SJCRH30 (cell line): ENCODE measurements around the gene LENEP. TPM values are rescaled to one million over a fixed set of nuclear protein-coding genes. Genes with fewer than 3 reads are reported as not detected.
A peak's percentile ranks its signal among the peaks of the same experiment; 100 is the strongest.

ENCODE experiments used
- DNase-seq, 2 experiments: peaks; one replicate each; pipeline ENCODE4 v3.0.0-alpha.2; 2015 to 2020
- H3K27ac ChIP-seq: fragments of 250-450 bp; sonication (Bioruptor Pico); 2 replicates; pipeline ENCODE4 v1.5.1; 2020; ENCODE audit warnings: mild to moderate bottlenecking, moderate library complexity
- H3K27me3 ChIP-seq: fragments of 250-450 bp; sonication (Bioruptor Pico); 2 replicates; pipeline ENCODE4 v1.5.1; 2020; ENCODE audit warnings: mild to moderate bottlenecking, moderate library complexity
- H3K36me3 ChIP-seq: fragments of 250-450 bp; sonication (Bioruptor Pico); 2 replicates; pipeline ENCODE4 v1.5.1; 2020; ENCODE audit warnings: mild to moderate bottlenecking, moderate library complexity
- H3K4me1 ChIP-seq: fragments of 250-450 bp; sonication (Bioruptor Pico); 2 replicates; pipeline ENCODE4 v1.5.1; 2020; ENCODE audit warnings: mild to moderate bottlenecking, moderate library complexity
- H3K4me3 ChIP-seq: fragments of 250-450 bp; sonication (Bioruptor Pico); 2 replicates; pipeline ENCODE4 v1.5.1; 2020; ENCODE audit warnings: mild to moderate bottlenecking, moderate library complexity
- H3K9me3 ChIP-seq: fragments of 250-450 bp; sonication (Bioruptor Pico); replicated peaks from 2 replicates; pipeline ENCODE4 v1.5.1; 2020; ENCODE audit warnings: mild to moderate bottlenecking, moderate library complexity
- total RNA-seq: library from RNA; depleted of rRNA; stranded (reverse); fragments of >200 nt; shearing (Covaris generic); gene quantifications from 2 replicates; pipeline ENCODE4 v1.2.3, GENCODE V29; 2014

LENEP gene
- total RNA-seq, 1 experiment from 2014 or later = not detected

DNA sequence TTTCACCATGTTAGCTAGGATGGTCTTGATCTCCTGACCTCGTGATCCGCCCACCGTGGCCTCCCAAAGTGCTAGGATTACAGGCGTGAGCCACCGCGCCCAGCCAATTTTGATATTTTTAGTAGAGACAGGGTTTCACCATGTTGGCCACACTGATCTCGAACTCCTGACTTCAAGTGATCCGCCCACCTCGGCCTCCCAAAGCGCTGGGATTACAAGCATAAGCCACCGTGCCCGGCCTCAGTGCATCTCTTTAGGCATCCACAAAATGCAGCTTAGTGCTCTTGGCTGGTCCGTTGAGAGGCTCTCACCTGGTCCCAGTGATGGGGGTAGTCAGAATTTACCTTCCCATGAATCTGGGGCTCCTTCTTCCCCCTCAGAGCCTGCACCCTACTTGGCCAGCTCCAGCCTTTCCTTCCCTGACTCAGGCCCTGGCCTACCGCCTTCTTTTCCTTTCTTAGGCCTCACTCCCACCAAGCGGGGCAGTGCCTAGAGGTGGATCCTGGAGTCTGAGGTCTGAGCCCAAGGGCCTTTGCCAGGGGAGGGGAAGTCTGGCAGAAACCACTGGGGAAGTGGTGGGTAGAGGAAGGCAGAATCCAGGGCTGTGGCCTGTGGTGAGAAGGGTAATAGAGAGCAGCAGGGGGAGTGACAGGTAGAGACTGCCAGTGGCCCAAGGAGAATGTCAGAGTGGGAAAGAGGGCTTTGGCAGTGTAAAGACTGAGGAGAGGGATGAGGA is 3.7 kb downstream of the LENEP start:
- Histone ChIP-seq H3K4me3 (no peak overlapping the region), H3K27me3 (no peaks in the 10 kb centered on the region), H3K27ac (no peak overlapping the region), H3K9me3 (no peaks in the 10 kb centered on the region), H3K4me1 (no peaks in the 10 kb centered on the region), H3K36me3 (no peaks in the 10 kb centered on the region)
- DNase-seq = no peak

DNA sequence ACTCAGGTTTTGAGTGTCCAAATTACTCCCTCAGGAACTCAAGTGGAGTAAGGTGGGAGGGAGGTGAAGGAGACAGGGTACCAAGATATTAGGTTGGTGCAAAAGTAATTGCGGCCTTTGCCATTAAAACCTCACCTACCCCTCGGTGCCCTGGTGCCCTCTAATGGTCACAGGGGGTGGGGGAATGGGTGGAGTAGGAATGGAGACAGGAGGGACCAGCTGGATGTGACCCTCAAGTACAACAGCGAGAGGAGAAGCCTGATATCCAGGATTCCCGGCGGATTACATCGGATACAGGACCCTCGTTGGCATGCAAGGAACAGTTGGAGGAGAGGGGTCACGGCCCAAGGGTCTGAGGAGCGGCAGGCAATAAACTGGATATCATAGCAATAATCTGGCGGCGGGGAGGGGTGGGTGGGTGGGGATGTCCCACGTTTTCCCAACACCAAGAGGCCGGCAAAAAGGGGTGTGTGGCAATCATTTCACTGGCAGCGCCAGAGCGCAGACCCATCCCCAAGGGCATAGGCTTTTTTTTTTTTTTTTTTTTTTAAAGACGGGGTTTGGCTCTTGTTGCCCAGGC is 4.9 kb downstream of the LENEP start:
- DNase-seq = no peak

DNA sequence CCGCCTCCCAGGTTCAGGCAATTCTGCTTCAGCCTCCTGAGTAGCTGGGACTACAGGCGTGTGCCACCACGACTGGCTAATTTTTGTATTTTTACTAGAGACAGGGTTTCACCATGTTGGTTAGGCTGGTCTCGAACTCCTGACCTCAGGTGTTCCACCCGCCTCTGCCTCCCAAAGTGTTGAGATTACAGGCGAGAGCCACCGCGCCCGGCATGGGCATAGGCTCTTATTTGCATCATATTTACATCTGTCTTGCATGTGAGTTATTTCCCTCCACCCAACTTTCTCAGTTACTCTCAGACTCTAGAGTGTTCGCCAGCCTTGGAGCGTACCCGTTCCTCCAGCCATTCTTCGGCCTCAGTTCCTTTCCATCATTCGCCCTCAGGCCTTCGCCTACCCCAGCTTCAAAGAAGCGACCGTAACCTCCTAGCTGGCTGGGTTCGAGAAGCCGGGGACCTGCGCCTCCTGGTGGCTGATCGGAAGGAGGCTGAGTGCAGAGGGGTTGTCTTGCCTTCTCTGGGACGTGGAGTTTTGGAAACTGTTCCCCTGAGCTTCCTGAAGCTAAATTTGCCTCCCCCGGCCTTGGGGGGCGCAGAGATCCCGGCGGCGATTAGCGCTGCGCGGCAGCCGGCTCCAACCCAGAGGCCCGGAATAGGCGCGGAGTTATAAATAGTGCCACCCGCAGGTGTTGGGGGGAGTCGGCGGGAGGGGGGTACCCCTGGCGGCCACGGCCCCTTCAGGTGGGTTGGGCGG is 5.6 kb downstream of the LENEP start:
- H3K36me3 ChIP-seq = no peaks in the 10 kb centered on the region
- no peaks in the 10 kb centered on the region for H3K27me3 ChIP-seq
- no peaks in the 10 kb centered on the region for H3K4me1 ChIP-seq
- H3K9me3 ChIP-seq = no peaks in the 10 kb centered on the region
- H3K27ac ChIP-seq = no peak overlapping the region
- peak; percentile 83 to 92 for DNase-seq
- H3K4me3 ChIP-seq = peak overlapping the region; percentile 65

More for the DNA sequence above, 4.9 kb downstream of the LENEP start:
- no peaks in the 10 kb centered on the region for H3K4me1 ChIP-seq
- H3K27ac ChIP-seq = no peak overlapping the region
- H3K9me3 ChIP-seq = no peaks in the 10 kb centered on the region
- H3K36me3 ChIP-seq = no peaks in the 10 kb centered on the region
- H3K4me3 ChIP-seq = no peak overlapping the region
- no peaks in the 10 kb centered on the region for H3K27me3 ChIP-seq

DNA sequence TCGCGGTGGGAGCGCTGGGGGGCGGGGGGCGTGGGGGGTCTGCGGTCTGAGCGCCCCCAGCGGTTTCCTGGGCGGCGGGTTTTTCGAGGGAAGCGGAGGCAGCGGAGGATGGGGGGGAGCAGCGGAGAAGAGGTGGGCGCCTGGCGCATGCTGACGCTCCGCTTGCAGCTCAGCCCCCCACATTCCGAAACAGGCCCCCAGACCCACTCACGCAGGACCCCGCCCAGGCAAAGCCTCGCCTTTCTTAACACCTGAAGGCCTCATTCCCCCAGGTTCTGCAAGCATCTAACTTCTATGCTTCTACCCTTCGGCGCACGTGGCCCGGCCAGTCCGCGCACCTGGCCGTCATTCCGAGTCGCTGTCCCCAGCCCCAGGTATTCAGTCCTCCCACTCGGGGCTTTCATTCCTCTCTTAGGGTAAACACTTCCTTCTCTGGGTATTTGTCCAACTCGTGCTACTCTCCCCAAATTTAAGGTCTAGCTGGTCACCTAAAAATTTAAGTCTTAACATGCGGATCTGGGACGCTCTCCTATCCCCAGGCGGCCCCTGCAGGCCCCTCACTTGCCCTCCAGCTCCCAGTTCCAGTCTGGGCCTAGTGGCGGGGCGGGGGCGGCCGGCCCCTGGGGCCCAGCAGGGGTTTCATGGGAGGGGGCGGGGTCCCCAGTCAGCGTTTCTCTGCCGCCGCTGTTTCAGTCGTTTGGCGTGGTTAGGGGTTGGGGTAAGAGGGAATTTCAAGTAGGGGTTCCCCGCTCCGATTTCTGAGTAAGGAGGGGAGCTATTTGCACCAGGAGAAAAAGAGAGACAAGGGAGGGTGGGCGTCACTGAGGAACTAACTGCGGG is 6.4 kb downstream of the LENEP start:
- H3K27me3 ChIP-seq = no peaks in the 10 kb centered on the region
- no peaks in the 10 kb centered on the region for H3K4me1 ChIP-seq
- no peaks in the 10 kb centered on the region for H3K36me3 ChIP-seq
- no peaks in the 10 kb centered on the region for H3K9me3 ChIP-seq
- peak overlapping the region; percentile 28 for H3K27ac ChIP-seq
- peak; percentile 34 to 52 for DNase-seq
- H3K4me3 ChIP-seq = peak overlapping the region; percentile 65

DNA sequence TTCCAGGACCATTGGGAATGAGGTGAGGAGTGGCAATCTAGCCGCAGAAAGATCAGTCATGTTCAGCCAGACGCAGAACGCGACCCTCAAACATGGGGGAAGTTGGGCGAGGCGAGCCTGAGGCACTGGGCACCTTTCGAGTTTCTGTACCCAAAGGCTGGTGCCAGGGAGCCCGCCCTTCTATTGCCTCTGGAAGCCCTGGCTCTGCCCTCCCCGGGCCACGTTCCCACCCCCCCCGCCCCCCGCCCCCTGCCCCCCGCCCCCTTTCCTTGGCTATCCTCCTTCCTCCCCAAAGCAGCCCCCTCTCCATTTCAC is 7.0 kb downstream of the LENEP start:
- DNase-seq = peak in 1 of 2 experiments; percentile 22
- H3K4me3 ChIP-seq = peak overlapping the region; percentile 65
- no peaks in the 10 kb centered on the region for H3K4me1 ChIP-seq
- no peaks in the 10 kb centered on the region for H3K27me3 ChIP-seq
- peak overlapping the region; percentile 28 for H3K27ac ChIP-seq
- no peaks in the 10 kb centered on the region for H3K9me3 ChIP-seq
- H3K36me3 ChIP-seq = no peaks in the 10 kb centered on the region

DNA sequence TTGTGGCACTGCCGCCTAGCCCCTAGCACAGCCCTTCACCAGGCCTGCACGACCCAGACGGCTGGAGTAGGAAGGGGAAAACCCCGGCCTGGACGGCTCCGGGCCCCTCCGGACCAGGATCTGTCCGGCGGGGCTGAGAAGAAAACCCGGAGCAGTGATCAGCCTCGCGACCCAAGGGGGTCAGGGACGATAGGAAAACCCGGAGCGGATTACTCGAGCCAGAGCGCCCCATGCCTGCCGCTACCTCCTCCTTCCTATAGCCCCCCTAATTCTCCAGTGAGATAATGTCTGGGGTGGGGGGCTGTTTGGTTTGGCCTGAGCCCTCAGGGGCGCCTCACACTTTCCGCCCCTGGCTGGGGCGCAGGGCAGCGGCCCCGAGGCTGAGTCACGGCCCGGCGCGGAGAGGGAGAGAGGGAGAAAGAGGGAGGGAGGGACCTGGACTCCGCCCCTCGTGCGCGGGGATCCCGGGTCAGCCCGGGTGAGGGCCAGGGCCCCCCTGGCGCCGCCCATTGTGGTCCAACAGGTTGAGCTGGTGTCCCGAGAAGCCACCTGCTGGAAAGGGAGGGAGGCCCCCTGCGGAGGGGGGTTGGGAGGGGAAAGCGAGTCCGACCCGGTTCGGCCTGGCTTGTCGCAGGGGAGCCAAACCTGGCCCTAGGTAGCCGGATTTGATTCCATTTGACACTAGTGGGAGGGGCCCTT is 7.5 kb downstream of the LENEP start:
- H3K4me1 ChIP-seq = no peaks in the 10 kb centered on the region

DNA sequence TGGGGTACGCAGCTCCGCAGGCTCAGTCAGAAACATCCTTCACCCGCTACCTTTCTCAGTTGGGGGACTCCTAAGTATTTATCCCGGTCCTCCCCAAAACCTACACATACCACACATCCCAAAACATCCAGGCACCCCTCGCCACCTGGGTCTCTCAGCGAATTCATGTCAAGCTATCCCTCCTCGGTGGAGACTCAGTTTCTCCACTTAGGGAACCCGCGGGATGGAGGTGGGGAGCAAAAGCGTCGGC is 8.0 kb downstream of the LENEP start:
- Histone ChIP-seq H3K27me3 (no peaks in the 10 kb centered on the region), H3K27ac (peak overlapping the region; percentile 82), H3K4me3 (peak overlapping the region; percentile 65), H3K4me1 (no peaks in the 10 kb centered on the region), H3K9me3 (no peaks in the 10 kb centered on the region), H3K36me3 (no peaks in the 10 kb centered on the region)
- no peak for DNase-seq

More for the DNA sequence above, 7.5 kb downstream of the LENEP start:
- H3K9me3 ChIP-seq = no peaks in the 10 kb centered on the region
- peak overlapping the region; percentile 82 for H3K27ac ChIP-seq
- no peaks in the 10 kb centered on the region for H3K27me3 ChIP-seq
- DNase-seq = peak; percentile 86 to 90
- H3K4me3 ChIP-seq = peak overlapping the region; percentile 65
- H3K36me3 ChIP-seq = no peaks in the 10 kb centered on the region

DNA sequence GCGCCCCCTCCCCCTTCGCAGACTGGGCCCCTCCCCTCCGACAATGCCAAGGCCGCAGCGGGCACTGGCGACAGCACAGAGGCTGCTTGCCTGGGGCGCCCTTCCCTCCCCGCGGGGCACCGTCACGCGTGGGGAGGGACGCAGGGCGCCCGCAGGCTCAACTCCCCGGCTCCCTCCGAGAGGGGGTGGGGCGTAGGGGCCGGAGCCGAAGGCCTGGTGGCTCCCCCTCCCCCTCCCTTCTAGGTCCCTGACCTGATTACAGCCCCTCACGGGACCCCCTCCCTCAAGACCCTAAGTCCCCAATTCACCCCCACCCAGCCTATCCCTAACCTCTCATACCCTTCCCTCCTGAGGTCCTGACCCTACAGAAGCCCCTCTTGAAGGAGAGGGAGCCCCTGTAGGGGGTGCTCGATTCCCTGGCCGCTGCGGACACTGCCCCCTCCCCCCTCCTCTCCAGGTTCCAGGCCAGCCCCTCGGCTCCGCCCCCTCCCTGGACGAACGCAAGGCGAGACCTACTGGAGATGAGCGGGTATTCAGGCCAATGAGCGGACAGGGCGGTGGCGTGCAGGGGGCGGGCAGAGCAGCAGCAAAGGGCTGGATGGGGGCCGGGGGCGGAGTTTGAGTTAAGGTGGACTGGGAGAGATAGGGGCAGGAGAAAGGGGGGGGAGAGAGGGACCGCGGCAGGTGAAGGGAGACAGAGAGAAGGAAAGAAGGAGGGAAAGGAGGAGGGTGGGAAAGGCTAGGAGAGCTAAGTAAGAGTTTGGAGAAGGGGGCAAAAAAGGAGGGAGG is 8.5 kb downstream of the LENEP start:
- Histone ChIP-seq H3K4me3 (peak overlapping the region; percentile 65), H3K4me1 (no peaks in the 10 kb centered on the region), H3K9me3 (no peaks in the 10 kb centered on the region), H3K36me3 (no peaks in the 10 kb centered on the region), H3K27ac (peak overlapping the region; percentile 82), H3K27me3 (no peaks in the 10 kb centered on the region)
- DNase-seq = peak; percentile 98 to 99

DNA sequence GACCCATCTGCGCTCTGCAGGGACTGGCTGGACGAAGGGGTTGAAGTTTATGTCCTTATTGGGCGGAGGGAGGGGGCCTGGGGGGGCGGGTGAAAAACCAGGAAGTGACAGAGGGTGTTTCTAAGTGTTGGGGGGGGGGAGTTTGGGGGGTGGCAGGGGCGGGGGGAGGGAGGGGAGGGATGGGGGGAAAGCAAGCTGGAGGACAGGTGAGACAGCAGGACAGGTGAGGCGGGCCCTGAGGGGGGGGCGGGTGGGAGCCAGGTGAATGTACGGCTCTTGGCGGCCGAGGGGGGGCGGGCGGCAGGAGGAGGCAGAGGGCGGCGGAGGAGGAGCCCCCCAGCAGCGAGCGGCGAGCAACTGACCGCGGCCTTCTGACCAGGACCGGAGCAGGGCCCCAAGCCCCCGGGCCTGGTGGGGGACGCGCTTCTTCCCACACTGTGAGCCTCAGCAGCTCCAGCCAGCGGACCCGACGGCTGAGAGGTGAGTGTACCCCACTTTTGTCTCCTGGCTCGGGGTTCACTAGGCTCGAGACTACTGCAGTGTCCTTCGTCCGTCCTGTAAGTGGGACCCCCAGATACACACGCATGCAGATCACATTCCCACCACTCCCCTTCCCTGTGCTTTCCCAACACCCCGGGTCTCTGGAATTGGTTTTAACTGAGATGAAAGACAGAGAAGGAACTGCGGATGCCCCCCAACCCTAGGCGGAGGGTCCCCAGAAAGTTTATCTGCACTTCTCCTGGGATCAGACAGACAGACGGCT is 9.3 kb downstream of the LENEP start, which contains the start of gene ZBTB7B:
ZBTB7B (plus strand) TSS at position 339 of the 763 bp plus-strand sequence. CDS start 11,859 bp downstream, outside the sequence.
- H3K4me1 ChIP-seq = no peaks in the 10 kb centered on the region
- peak within 1 kb of the TSS; percentile 82 for H3K27ac ChIP-seq
- no peaks in the 10 kb centered on the region for H3K9me3 ChIP-seq
- no peaks in the 10 kb centered on the region for H3K27me3 ChIP-seq
- H3K36me3 ChIP-seq = no peaks in the 10 kb centered on the region
- peak in 1 of 2 experiments; percentile 39 for DNase-seq
- peak within 1 kb of the TSS; percentile 65 for H3K4me3 ChIP-seq

DNA sequence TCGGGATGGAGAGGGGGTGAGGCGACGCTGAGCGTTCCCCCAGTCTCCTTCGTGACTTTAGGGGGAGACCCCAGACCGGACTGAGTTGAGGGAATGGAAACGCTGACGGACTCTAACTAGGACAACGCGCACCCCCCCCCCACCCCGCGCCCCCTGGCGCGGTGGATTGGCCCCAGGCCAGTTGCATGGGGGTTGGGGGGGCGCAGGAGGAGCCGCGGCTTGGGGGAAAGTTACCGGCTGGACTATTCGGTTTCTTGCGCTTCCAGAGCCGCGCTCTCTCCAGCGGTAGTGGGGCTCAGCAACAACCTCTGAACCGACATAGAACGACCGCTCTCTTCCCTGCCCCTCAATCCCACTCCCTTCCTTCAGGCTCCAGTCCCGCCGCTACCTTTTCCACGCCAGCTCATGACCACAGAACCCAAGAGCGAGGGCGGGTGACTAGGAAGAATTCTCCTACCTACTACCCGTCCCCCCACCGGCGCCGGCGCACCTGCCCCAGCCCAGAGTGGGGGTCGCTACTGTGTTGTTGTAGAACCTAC is 9.9 kb downstream of the LENEP start:
- H3K27ac ChIP-seq = no peak overlapping the region; the same call in 1 of the 2 replicates
- H3K4me1 ChIP-seq = no peaks in the 10 kb centered on the region
- no peaks in the 10 kb centered on the region for H3K27me3 ChIP-seq
- H3K4me3 ChIP-seq = peak overlapping the region; percentile 59
- no peaks in the 10 kb centered on the region for H3K36me3 ChIP-seq
- H3K9me3 ChIP-seq = no peaks in the 10 kb centered on the region
- DNase-seq = peak; percentile 22 to 43

DNA sequence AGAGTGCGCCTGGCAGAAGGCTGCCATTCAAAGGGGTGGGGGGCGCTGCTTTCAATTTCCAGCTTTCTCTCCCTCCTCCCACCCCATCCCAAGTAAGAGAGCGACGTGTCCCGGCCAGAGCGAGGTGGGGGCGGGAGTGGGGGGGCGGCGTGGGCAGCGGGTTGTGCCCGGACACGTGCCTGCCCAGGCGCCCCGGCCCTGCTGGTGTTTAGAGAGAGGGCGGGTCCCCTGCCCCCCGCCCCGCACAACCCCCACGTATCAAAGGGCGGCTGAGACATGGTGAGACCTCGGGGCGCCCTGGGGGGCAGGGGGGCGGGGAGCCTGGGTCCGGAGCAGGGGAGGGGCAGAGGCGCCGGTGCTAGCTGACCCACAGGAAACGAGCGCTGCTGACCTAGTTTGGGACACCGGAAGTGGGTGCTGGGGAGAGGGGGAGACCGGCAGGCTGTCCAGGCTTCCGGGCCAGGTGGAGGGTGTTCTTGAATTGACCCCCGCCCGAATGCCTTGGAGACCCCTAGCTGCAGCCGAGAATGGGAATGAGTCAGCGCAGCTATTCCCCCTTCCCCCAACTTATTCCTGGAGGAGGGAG is 10.5 kb downstream of the LENEP start:
- peak overlapping the region; percentile 59 for H3K4me3 ChIP-seq
- no peak overlapping the region; the same call in 1 of the 2 replicates for H3K27ac ChIP-seq
- peak; percentile 54 to 64 for DNase-seq
- no peaks in the 10 kb centered on the region for H3K4me1 ChIP-seq
- no peaks in the 10 kb centered on the region for H3K27me3 ChIP-seq
- H3K9me3 ChIP-seq = no peaks in the 10 kb centered on the region
- H3K36me3 ChIP-seq = no peaks in the 10 kb centered on the region

DNA sequence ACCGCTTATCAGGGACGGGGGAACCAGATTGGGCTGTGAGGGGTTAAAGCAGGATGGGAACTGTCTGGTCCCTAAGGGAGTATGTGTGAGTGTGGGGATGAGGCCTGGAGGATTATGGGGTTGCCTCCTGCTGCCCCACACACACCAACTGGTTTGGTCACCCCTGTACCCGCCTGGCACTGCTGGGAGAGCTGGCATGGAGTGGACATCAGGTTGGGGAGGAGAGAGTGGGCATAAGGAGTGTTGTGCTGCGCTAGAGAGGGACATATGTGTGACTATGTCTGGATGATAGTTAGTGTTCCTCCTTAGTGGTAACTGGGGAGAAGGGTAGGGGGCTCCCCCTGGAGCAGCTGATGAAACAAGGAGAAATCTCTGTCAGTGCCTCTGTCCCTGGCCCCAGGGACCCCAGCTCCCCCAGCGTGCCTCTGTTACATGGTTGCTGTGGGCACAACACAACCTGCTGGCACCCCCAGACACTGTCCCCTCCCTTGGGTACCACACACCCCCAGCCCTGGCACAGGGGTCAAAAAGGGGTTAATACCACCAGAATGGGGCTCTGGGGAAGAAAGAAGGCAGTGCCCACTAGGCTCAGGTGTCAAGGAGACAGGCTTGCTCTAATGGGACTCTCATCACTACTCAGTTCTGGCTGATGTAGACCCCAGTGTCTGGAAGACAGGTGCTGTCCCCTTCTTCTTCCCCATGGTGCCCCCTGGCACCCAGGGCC is 11.1 kb downstream of the LENEP start:
- no peak for DNase-seq
- Histone ChIP-seq H3K9me3 (no peaks in the 10 kb centered on the region), H3K4me3 (peak overlapping the region; percentile 59), H3K27ac (no peak overlapping the region; the same call in 1 of the 2 replicates), H3K27me3 (no peaks in the 10 kb centered on the region), H3K36me3 (no peaks in the 10 kb centered on the region), H3K4me1 (no peaks in the 10 kb centered on the region)
